Tibial artery (tissue), 4 donors: ENCODE measurements around the gene VPS41.

Source experiments
- DNase-seq, 2 donors: peaks; one replicate each; pipeline ENCODE4 v3.0.0-alpha.2; 2019
- H3K27ac ChIP-seq, 2 donors: fragments of 200-600 bp; sonication (generic) in 1 of 2; 1 replicate in 1 of 2; 2 replicates in 1 of 2; pipeline ENCODE4 v1.5.1; 2018 to 2019; ENCODE audit warnings: mild to moderate bottlenecking in 1 of 2
- H3K27me3 ChIP-seq, 2 donors: fragments of 200-600 bp; sonication (generic) in 1 of 2; one replicate each; pipeline versions ENCODE4 v1.5.1 to v1.6.0; 2016 to 2019
- H3K36me3 ChIP-seq, 3 donors: fragments of 200-600 bp; sonication (generic) in 2 of 3; one replicate each; pipeline ENCODE4 v1.5.1; 2016 to 2019; ENCODE audit warnings: mild to moderate bottlenecking in 2 of 3
- H3K4me1 ChIP-seq, 4 donors: fragments of 200-600 bp; sonication (generic) in 2 of 4; 1 replicate in 3 of 4; 2 replicates in 1 of 4; pipeline ENCODE4 v1.5.1; 2016 to 2019
- H3K4me3 ChIP-seq, 2 donors: fragments of 200-600 bp; sonication (generic) in 1 of 2; 1 replicate in 1 of 2; 2 replicates in 1 of 2; pipeline ENCODE4 v1.5.1; 2018 to 2019; ENCODE audit warnings: mild to moderate bottlenecking in 2 of 2
- H3K9me3 ChIP-seq, 3 donors: fragments of 200-600 bp; sonication (generic) in 1 of 3; one replicate each; pipeline ENCODE4 v1.5.1; 2016 to 2019
- CTCF ChIP-seq, 2 experiments: fragments of 200-600 bp in 1 of 2; fragments of 450-650 bp in 1 of 2; IDR thresholded peaks; one replicate each; pipeline ENCODE4 v1.5.1; 2017 to 2019; ENCODE audit warnings: antibody characterized with exemption in 2 of 2, mild to moderate bottlenecking in 1 of 2, moderate library complexity in 1 of 2
- intact Hi-C: fragments of 100-400 bp; cut with DNase I; formaldehyde crosslinking; loops from one replicate; pipeline ENCODE4 v1.15.0; 2023; ENCODE audit warnings: low total_unique reads

Gene VPS41

GRCh38 chr7:38704041-38704547 lies 204.9 kb downstream of the VPS41 start:
- DNase-seq = no peak
- TF ChIP-seq CTCF (IDR thresholded peaks at IDR 0.05) = no peak
- Histone ChIP-seq H3K27me3 (no peaks in the 10 kb centered on the region), H3K4me1 (peaks cover 0 to 7% (median 0%) of the 10 kb centered on the region in 4 donors), H3K9me3 (no peaks in the 10 kb centered on the region), H3K36me3 (no peaks in the 10 kb centered on the region), H3K4me3 (no peak overlapping the region), H3K27ac (no peak overlapping the region)
- intact Hi-C loops = no loop called here

GRCh38 chr7:38703093-38703492 lies 205.9 kb downstream of the VPS41 start:
- no peak overlapping the region for H3K27ac ChIP-seq
- DNase-seq = no peak
- no peaks in the 10 kb centered on the region for H3K9me3 ChIP-seq
- H3K4me3 ChIP-seq = no peak overlapping the region
- no peaks in the 10 kb centered on the region for H3K36me3 ChIP-seq
- intact Hi-C loops = no loop called here
- no peaks in the 10 kb centered on the region for H3K27me3 ChIP-seq
- no peak for TF ChIP-seq CTCF (IDR thresholded peaks at IDR 0.05)
- peaks cover 0 to 7% (median 0%) of the 10 kb centered on the region in 4 donors for H3K4me1 ChIP-seq

- TF ChIP-seq CTCF (IDR thresholded peaks at IDR 0.05) = no peak
- no peaks in the 10 kb centered on the region for H3K9me3 ChIP-seq
- no peak for DNase-seq
- H3K4me3 ChIP-seq = no peak overlapping the region
- no peaks in the 10 kb centered on the region for H3K36me3 ChIP-seq
- peaks cover 0 to 7% (median 0%) of the 10 kb centered on the region in 4 donors for H3K4me1 ChIP-seq
- no peaks in the 10 kb centered on the region for H3K27me3 ChIP-seq
- H3K27ac ChIP-seq = no peak overlapping the region
- intact Hi-C loops = no loop called here
Observed at GRCh38 chr7:38702002-38702535, 206.9 kb downstream of the VPS41 start.

GRCh38 chr7:38700116-38700515 lies 208.9 kb downstream of the VPS41 start:
- H3K9me3 ChIP-seq = no peaks in the 10 kb centered on the region
- DNase-seq = no peak
- peaks cover 0 to 7% (median 0%) of the 10 kb centered on the region in 4 donors for H3K4me1 ChIP-seq
- no peak overlapping the region for H3K27ac ChIP-seq
- intact Hi-C loops = no loop called here
- no peaks in the 10 kb centered on the region for H3K36me3 ChIP-seq
- H3K4me3 ChIP-seq = no peak overlapping the region
- TF ChIP-seq CTCF (IDR thresholded peaks at IDR 0.05) = no peak
- H3K27me3 ChIP-seq = no peaks in the 10 kb centered on the region

- Histone ChIP-seq H3K4me1 (peaks cover 0 to 7% (median 0%) of the 10 kb centered on the region in 4 donors), H3K4me3 (no peak overlapping the region), H3K27ac (no peak overlapping the region), H3K27me3 (no peaks in the 10 kb centered on the region), H3K36me3 (no peaks in the 10 kb centered on the region), H3K9me3 (no peaks in the 10 kb centered on the region)
- no peak for TF ChIP-seq CTCF (IDR thresholded peaks at IDR 0.05)
- intact Hi-C loops = no loop called here
- DNase-seq = no peak
Observed at GRCh38 chr7:38699471-38699870, 209.5 kb downstream of the VPS41 start.

GRCh38 chr7:38694326-38694725 lies 214.7 kb downstream of the VPS41 start:
- H3K9me3 ChIP-seq = no peaks in the 10 kb centered on the region
- no peaks in the 10 kb centered on the region for H3K36me3 ChIP-seq
- TF ChIP-seq CTCF (IDR thresholded peaks at IDR 0.05) = no peak
- no peak for DNase-seq
- intact Hi-C loops = no loop called here
- H3K4me1 ChIP-seq = no peaks in the 10 kb centered on the region
- H3K4me3 ChIP-seq = no peak overlapping the region
- no peak overlapping the region for H3K27ac ChIP-seq
- H3K27me3 ChIP-seq = no peaks in the 10 kb centered on the region
